AG09309 (cell line): ENCODE results near the gene PSMG1.
A peak's percentile ranks its signal among the peaks of the same experiment; 100 is the strongest.

Experiments used
- DNase-seq: peaks from one replicate; pipeline ENCODE4 v3.0.0-alpha.2; 2010; ENCODE audit warnings: low read depth
- H3K4me3 ChIP-seq: 2 replicates; pipeline ENCODE4 v1.5.1; 2011; ENCODE audit warnings: mild to moderate bottlenecking, low read depth, low read length, moderate library complexity; ENCODE audit not compliant: control insufficient read depth
- CTCF ChIP-seq: IDR thresholded peaks from 2 replicates; pipeline ENCODE4 v1.5.1; 2011; ENCODE audit warnings: mild to moderate bottlenecking, low read depth, low read length, inconsistent platforms; ENCODE audit not compliant: insufficient read depth, control insufficient read depth; ENCODE audit errors: missing control alignments

PSMG1 gene

GRCh38 chr21:39156024-39156423, 27.2 kb downstream of the PSMG1 start:
- no peak for TF ChIP-seq CTCF
- DNase-seq = no peak
- H3K4me3 ChIP-seq = no peak overlapping the region

DNA sequence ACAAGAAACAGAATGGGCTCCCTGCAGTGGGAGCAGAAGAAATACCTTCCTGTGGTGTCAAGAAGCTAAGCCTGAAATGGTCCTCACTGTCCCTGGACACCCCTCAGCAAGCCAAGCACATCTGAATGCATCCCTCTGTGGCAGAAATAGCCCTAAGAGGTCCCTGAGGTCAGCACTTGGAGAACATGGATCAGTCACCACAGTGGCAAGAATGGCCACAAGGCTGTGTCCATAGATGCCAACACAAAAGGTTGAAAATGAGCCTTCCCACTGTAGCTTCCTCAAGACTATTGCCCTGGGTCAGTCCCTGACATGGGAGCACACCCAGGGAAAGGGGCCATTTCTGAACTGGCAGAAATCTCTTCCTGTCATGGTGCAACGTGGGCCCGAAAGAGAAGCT, 27.7 kb downstream of the PSMG1 start:
- no peak overlapping the region for H3K4me3 ChIP-seq
- DNase-seq = no peak
- no peak for TF ChIP-seq CTCF

- no peak for TF ChIP-seq CTCF
- no peak for DNase-seq
- H3K4me3 ChIP-seq = no peak overlapping the region
Measured at GRCh38 chr21:39153842-39154241, 29.4 kb downstream of the PSMG1 start.

DNA sequence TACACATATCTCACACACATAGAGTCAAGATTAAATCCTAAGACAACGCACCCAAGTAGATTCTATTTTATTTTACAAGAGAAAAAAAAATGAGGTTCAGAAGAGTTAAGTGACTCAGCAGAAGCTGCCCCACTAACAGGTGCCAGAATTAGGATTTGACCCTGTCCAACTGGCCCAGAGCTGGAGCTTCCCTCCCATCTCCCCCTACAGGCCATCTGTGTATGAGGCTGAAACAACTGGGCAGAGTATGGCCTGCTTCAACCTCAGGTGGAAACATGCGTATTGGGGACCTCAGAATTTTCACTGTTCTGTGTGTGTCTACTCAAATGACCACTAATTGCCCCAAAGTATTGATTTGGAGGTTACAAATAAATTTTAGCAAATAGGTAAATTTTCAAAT, 29.9 kb downstream of the PSMG1 start:
- peak; percentile 55 for TF ChIP-seq CTCF
- no peak for DNase-seq
- no peak overlapping the region for H3K4me3 ChIP-seq

DNA sequence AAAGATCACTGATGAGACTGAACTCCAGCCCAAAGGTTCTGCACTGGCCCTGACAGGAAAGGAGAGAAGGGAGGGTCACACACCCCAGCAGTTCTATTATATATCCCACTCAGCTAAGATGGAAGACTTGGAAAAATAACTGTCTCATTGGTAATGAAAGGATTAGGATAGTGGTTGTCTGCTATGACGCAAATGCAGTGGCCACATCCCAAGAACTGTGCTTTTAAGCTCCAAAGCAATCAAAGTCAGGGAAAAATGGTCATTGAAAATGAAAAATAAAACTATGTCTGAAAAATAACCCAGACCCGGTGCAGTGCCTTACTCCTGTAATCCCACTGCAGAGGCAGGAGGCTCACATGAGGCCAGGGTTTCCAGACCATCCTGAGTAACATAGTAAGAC, 31.0 kb downstream of the PSMG1 start:
- no peak for DNase-seq
- no peak for TF ChIP-seq CTCF
- H3K4me3 ChIP-seq = no peak overlapping the region

DNA sequence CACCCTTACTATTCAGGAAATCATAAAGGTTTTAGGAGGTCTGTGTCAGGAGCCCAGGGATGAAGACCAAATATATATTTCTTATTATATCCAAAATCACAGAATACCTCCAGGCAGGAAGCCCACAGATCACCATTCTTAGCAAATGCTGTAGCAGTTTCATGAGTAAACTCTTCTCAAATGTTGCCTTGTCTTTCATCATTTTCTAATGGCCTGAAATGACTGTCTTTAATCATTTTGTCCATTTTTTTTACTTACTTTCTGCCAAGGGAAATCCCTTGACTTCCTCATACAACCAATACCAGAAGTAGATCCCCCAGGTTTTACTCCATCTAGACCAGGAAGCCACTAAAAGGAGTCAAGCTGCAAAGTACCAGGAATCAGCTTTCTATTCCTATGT, 32.4 kb downstream of the PSMG1 start:
- no peak for DNase-seq
- TF ChIP-seq CTCF = no peak
- H3K4me3 ChIP-seq = no peak overlapping the region

- no peak for DNase-seq
- H3K4me3 ChIP-seq = no peak overlapping the region
- no peak for TF ChIP-seq CTCF
Measured at GRCh38 chr21:39150316-39150715, 32.9 kb downstream of the PSMG1 start.
